ENCODE data around the gene SLC49A3. TPM values are rescaled to one million over a fixed set of nuclear protein-coding genes. Genes with fewer than 3 reads are reported as not detected.

SLC49A3 gene
- total and polyA plus RNA-seq, 2 experiments from 2014 or later = 1.3 to 3.7 TPM

DNA sequence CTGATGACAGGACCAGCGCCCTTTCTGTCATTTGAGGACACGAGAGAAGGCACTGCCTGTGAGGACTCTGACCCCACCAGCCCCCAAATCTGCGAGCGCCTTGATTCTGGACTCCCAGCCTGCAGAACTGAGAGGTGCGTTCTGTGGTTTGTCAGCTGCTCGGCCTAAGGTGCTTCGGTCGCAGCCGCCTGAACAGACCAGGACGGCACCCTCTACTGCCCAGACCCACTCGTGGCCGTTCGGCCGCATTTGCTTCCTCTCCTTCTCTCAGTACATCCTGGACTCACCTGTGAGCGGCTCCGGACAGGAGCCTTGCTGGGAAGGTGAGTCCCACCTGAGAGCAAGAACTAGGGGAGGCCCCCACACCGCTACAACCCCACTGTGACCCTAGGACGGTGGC, 25.1 kb upstream of the SLC49A3 start:
- peaks cover 41% of the 10 kb centered on the region for H4K20me1 ChIP-seq (replicated peaks; ENCODE audit: insufficient read depth)
- TF ChIP-seq STAT1 (IDR thresholded peaks at IDR 0.05; ENCODE audit: unreplicated experiment) = no peak
- TF ChIP-seq, protein P1, sequence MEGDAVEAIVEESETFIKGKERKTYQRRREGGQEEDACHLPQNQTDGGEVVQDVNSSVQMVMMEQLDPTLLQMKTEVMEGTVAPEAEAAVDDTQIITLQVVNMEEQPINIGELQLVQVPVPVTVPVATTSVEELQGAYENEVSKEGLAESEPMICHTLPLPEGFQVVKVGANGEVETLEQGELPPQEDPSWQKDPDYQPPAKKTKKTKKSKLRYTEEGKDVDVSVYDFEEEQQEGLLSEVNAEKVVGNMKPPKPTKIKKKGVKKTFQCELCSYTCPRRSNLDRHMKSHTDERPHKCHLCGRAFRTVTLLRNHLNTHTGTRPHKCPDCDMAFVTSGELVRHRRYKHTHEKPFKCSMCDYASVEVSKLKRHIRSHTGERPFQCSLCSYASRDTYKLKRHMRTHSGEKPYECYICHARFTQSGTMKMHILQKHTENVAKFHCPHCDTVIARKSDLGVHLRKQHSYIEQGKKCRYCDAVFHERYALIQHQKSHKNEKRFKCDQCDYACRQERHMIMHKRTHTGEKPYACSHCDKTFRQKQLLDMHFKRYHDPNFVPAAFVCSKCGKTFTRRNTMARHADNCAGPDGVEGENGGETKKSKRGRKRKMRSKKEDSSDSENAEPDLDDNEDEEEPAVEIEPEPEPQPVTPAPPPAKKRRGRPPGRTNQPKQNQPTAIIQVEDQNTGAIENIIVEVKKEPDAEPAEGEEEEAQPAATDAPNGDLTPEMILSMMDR (conservative IDR thresholded peaks at IDR 0.05; ENCODE audit: low read depth in 2 of 2) = peak in 1 of 2 experiments; percentile 25; a peak in 1 of 4 replicates
- no peaks in the 10 kb centered on the region for H3K9me2 ChIP-seq (ENCODE audit: insufficient read depth)
- DNase-seq (ENCODE audit: low spot score) (no peak), ATAC-seq (peak; percentile 64)
- no peaks in the 10 kb centered on the region for H3K4me1 ChIP-seq (ENCODE audit: insufficient read depth)
- no peaks in the 10 kb centered on the region for H3F3A ChIP-seq (replicated peaks; ENCODE audit: low read depth)
- no peak overlapping the region for H3K4me3 ChIP-seq
- no peaks in the 10 kb centered on the region for H3K27me3 ChIP-seq (ENCODE audit: insufficient read depth)
- Mint-ChIP-seq H3K4me1 (no peaks in the 10 kb centered on the region; the same call in 2 of the 3 replicates), H3K27ac (no peak overlapping the region), H3K36me3 (ENCODE audit: low read depth) (peaks cover 29% of the 10 kb centered on the region), H3K9me3 (no peaks in the 10 kb centered on the region), H3K27me3 (ENCODE audit: insufficient read depth, low read depth, poor library complexity) (peaks cover 3% of the 10 kb centered on the region), H3K4me3 (no peak overlapping the region)
- no peak overlapping the region for H3K4me2 ChIP-seq
- peaks cover 70% of the 10 kb centered on the region for H3K79me2 ChIP-seq (replicated peaks; ENCODE audit: insufficient read depth)
- H3K36me3 ChIP-seq (ENCODE audit: insufficient read depth) = 0 out of 2 replicates have a peak, but pooled peaks cover 3% of the 10 kb centered on the region
- H3K27ac ChIP-seq (ENCODE audit: low read depth) = no peak overlapping the region
- no peak overlapping the region for H2AFZ ChIP-seq

DNA sequence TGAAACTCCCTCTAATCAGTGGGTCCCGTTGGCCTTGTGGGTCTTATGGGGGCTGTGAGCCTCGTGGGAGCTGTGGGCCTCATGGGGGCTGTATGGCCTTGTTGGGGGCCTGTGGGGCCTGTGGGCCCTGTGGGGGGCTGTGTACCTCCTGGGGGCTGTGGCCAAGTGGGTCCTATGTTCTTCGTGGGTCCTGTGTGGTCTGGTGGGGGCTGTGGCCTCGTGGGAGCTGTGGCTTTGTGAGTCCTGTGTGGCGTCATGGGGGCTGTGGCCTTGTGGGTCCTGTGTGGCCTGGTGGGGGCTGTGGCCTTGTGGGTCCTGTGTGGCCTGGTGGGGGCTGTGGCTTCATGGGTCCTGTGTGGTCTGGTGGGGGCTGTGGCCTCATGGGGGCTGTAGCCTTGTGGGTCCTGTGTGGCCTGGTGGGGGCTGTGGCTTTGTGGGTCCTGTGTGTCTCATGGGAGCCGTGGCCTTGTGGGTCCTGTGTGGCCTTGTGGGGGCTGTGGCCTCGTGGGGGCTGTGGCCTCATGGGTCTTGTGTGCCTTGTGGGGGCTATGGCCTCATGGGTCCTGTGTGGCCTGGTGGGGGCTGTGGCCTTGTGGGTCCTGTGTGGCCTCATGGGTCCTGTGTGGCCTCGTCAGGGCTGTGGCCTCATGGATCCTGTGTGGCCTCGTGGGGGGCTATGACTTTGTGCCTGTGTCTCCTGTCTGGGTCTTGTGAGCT, 24.1 kb upstream of the SLC49A3 start:
- Mint-ChIP-seq H3K9me3 (no peaks in the 10 kb centered on the region), H3K4me3 (no peak overlapping the region), H3K36me3 (ENCODE audit: low read depth) (peaks cover 35% of the 10 kb centered on the region), H3K4me1 (peaks cover 4% of the 10 kb centered on the region; the same call in 2 of the 3 replicates), H3K27ac (no peak overlapping the region), H3K27me3 (ENCODE audit: insufficient read depth, low read depth, poor library complexity) (peaks cover 6% of the 10 kb centered on the region)
- Histone ChIP-seq H3K27ac (ENCODE audit: low read depth) (no peak overlapping the region), H3K4me3 (no peak overlapping the region), H3K27me3 (ENCODE audit: insufficient read depth) (no peaks in the 10 kb centered on the region), H3K4me1 (ENCODE audit: insufficient read depth) (no peaks in the 10 kb centered on the region), H2AFZ (no peak overlapping the region), H3K36me3 (ENCODE audit: insufficient read depth) (0 out of 2 replicates have a peak, but pooled peaks cover 3% of the 10 kb centered on the region), H3K4me2 (no peak overlapping the region), H4K20me1 (replicated peaks; ENCODE audit: insufficient read depth) (peaks cover 39% of the 10 kb centered on the region), H3K9me2 (ENCODE audit: insufficient read depth) (no peaks in the 10 kb centered on the region), H3K79me2 (replicated peaks; ENCODE audit: insufficient read depth) (peaks cover 70% of the 10 kb centered on the region), H3F3A (replicated peaks; ENCODE audit: low read depth) (no peaks in the 10 kb centered on the region)
- ATAC-seq (no peak), DNase-seq (ENCODE audit: low spot score) (no peak)
- no peak for TF ChIP-seq EZH2phosphoT487 (IDR thresholded peaks at IDR 0.05; ENCODE audit: unreplicated experiment)
- TF ChIP-seq EZH2 (IDR thresholded peaks at IDR 0.05; ENCODE audit: low read depth, unreplicated experiment) = no peak

DNA sequence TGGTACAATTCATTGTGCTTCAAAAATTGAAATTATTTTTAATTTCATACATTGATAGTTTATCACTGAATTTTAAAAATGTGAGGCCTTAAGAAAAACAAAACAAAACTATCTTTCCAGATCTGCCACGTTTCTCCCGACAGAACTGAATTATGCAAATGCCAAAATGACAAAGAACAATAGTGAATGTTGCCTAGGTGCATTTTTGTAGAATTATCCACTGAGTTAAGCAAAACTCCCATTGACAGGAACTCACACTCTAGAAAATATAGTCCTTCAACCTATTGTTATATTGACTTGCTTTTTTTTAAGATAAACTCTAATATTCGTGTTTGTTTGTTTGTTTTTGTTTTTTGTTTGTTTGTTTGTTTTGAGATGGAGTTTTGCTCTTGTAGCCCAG, 23.1 kb upstream of the SLC49A3 start:
- Histone ChIP-seq H3K27ac (ENCODE audit: low read depth) (no peak overlapping the region), H3K36me3 (ENCODE audit: insufficient read depth) (0 out of 2 replicates have a peak, but pooled peaks cover 3% of the 10 kb centered on the region), H3K4me1 (ENCODE audit: insufficient read depth) (no peaks in the 10 kb centered on the region), H3K79me2 (replicated peaks; ENCODE audit: insufficient read depth) (peaks cover 65% of the 10 kb centered on the region), H3K9me2 (ENCODE audit: insufficient read depth) (no peaks in the 10 kb centered on the region), H3K27me3 (ENCODE audit: insufficient read depth) (no peaks in the 10 kb centered on the region), H3F3A (replicated peaks; ENCODE audit: low read depth) (no peaks in the 10 kb centered on the region), H3K4me3 (no peak overlapping the region), H3K4me2 (no peak overlapping the region), H2AFZ (no peak overlapping the region), H4K20me1 (replicated peaks; ENCODE audit: insufficient read depth) (peaks cover 33% of the 10 kb centered on the region)
- no peaks in the 10 kb centered on the region for H3K9me3 Mint-ChIP-seq
- no peak overlapping the region for H3K4me3 Mint-ChIP-seq
- no peak overlapping the region for H3K27ac Mint-ChIP-seq
- ATAC-seq (no peak), DNase-seq (ENCODE audit: low spot score) (no peak)
- peaks cover 35% of the 10 kb centered on the region for H3K36me3 Mint-ChIP-seq (ENCODE audit: low read depth)
- H3K4me1 Mint-ChIP-seq = peaks cover 4% of the 10 kb centered on the region; the same call in 2 of the 3 replicates
- peaks cover 4% of the 10 kb centered on the region for H3K27me3 Mint-ChIP-seq (ENCODE audit: insufficient read depth, low read depth, poor library complexity)
- TF ChIP-seq ZNF331 (CRISPR knock-in tag; IDR thresholded peaks at IDR 0.05; ENCODE audit: low read depth) (no peak), POLR2AphosphoS5 (IDR thresholded peaks at IDR 0.05; ENCODE audit: low read depth) (no peak), EZH2 (IDR thresholded peaks at IDR 0.05; ENCODE audit: low read depth, unreplicated experiment) (no peak), NANOG (IDR thresholded peaks at IDR 0.05; ENCODE audit: borderline replicate concordance) (no peak), STAT1 (IDR thresholded peaks at IDR 0.05; ENCODE audit: unreplicated experiment) (no peak), CREB1 (CRISPR knock-in tag; IDR thresholded peaks at IDR 0.05; ENCODE audit: low read depth) (no peak)
- TF ChIP-seq, protein P2, sequence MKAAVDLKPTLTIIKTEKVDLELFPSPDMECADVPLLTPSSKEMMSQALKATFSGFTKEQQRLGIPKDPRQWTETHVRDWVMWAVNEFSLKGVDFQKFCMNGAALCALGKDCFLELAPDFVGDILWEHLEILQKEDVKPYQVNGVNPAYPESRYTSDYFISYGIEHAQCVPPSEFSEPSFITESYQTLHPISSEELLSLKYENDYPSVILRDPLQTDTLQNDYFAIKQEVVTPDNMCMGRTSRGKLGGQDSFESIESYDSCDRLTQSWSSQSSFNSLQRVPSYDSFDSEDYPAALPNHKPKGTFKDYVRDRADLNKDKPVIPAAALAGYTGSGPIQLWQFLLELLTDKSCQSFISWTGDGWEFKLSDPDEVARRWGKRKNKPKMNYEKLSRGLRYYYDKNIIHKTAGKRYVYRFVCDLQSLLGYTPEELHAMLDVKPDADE (IDR thresholded peaks at IDR 0.05) = no peak
